ENCODE measurements around the gene C1orf74.

GRCh38 chr1:209802780-209803152, 18.4 kb upstream of the C1orf74 start:
- TF ChIP-seq CTCF (IDR thresholded peaks at IDR 0.05; ENCODE audit: extremely low read depth in 1 of 2, insufficient read depth in 1 of 2, low read depth in 1 of 2, low read length in 2 of 2) (no peak), POLR2AphosphoS5 (IDR thresholded peaks at IDR 0.05; ENCODE audit: insufficient read depth, low read depth, low read length) (no peak), MYC (IDR thresholded peaks at IDR 0.05; ENCODE audit: low read depth, low read length) (no peak), POLR2A (IDR thresholded peaks at IDR 0.05; ENCODE audit: low read depth, low read length) (no peak), JUN (IDR thresholded peaks at IDR 0.05; ENCODE audit: borderline replicate concordance, insufficient read depth, insufficient read length, low read depth) (no peak)
